ENCODE data around the gene PLPP6.

The PLPP6 gene

DNA sequence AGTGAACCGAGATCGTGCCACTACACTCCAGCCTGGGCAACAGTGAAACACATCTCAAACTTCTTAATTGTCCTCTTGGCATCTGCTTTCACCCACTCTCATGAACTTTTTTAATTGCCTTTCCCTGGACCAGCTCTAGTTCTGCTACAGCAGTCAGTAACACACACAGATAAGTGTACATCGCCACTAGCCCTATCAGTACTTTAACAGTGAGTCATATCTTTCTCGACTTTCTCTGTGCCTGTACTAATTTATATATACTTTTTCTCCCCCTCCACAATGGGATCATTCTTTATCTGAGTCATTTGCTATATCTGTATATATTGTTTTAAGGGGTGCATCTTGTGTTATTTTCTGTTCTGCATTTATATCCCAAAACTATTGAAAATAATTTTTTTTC, 24.0 kb downstream of the PLPP6 start:
- DNase-seq: no peak
- intact Hi-C loops (cut with DNase I): no loop called here

- intact Hi-C loops (cut with DNase I): no loop called here
- no peak for DNase-seq
Measured at GRCh38 chr9:4686584-4686983, 24.5 kb downstream of the PLPP6 start.

DNA sequence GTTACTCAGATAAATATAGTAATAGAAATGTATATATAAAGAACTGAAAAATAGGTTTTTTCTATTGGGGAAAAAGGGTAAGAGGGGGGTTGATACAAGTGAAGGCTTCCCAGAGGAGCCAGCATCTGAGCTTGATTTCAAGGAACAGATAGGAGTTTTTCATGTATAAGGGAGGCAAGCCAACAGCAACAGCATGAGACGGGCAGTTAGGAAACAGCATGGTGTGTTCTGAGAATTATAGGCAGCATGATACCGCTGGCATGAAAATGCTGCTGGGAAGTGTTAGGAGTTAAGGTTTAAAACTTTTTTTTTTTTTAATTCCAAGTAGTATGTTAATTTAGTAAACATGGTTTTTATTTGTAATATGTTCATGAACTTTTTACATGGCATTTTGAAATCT, 26.9 kb downstream of the PLPP6 start:
- intact Hi-C loops (cut with DNase I): no loop called here
- DNase-seq: no peak

DNA sequence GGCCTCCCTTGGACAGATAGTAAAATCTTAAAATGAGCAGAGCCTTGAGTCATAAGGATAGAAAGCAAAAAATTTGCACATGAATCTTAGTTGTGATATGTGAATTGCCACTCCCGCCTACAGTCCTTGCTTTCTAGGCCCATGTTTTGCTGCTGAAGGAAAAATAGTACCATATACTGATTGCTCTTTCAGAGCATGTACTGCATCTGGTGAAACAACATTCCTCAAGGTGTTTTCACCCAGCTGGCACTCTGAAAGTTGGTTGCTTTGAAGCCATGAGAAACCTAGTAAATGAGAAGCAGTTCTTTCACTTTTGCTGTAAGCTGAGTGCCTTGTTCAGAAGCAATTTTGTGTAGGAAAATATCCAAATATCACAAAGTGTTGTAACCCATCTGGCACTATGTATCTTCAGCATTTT, 27.6 kb downstream of the PLPP6 start:
- intact Hi-C loops (cut with DNase I): no loop called here
- no peak for DNase-seq

DNA sequence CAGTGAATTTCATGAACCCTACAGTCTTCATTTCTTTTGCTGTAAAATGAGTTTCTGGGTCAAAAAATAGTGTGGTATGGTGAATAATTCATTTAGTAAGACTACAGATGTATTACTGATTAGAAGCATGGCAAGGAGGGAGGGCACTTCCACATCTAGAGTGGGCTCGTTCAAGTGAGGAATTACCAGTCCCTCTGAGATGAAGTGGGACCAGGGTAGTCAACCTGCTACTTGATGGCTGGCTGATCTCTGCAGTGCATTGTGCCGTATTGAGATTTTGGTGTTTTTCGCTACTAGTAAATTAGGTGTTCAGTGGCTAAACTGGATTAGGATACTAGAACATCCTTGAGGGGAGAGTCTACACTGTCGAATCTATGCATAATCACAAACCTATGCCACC, 28.1 kb downstream of the PLPP6 start:
- DNase-seq: no peak
- intact Hi-C loops (cut with DNase I): no loop called here

GRCh38 chr9:4691795-4692194, 29.7 kb downstream of the PLPP6 start:
- DNase-seq: no peak
- intact Hi-C loops (cut with DNase I): no loop called here

DNA sequence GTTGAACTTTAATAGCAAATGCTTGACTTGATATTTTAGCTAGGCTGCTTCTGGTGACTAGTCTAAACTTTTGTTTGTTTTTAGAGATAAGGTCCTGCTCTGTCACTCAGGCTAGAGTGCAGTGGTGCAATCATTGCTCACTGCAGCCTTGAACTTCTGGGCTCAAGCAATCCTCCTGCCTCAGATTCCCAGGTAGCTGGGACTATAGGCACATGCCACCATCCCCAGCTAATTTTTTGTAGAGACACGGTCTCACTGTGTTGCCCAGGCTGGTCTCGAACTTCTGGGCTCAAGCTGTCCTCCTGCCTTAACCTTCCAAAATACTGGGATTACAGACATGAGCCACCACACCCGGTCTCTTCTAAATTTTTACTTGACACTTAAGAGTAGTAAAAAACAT, 38.0 kb downstream of the PLPP6 start:
- DNase-seq: no peak
- intact Hi-C loops (cut with DNase I): no loop called here

- DNase-seq: no peak
- intact Hi-C loops (cut with DNase I): no loop called here
Measured at GRCh38 chr9:4700932-4701331, 38.8 kb downstream of the PLPP6 start.

- intact Hi-C loops (cut with DNase I): no loop called here
- no peak for DNase-seq
Measured at GRCh38 chr9:4701526-4701925, 39.4 kb downstream of the PLPP6 start.

GRCh38 chr9:4704129-4704528, 42.0 kb downstream of the PLPP6 start:
- no peak for DNase-seq
- intact Hi-C loops (cut with DNase I): no loop called here

DNA sequence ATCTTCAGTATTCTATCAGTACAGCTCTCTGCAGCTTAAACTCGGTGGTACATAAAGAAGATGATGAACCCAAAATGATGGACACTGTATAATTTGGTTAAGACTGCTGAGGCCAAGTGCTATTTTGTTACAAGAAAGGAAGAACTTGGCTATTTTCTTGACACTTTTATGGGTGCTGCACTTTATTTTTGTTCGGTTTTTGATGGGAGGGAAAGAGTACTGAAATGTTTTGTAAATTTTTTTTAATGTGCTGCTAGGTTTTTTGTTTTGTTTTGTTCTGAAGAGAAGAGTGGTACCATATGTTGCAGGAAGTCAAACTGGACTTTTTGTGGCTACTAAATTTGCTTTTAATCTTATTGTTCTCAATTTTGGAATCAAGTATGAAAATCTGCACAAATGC, 43.9 kb downstream of the PLPP6 start:
- DNase-seq: no peak
- intact Hi-C loops (cut with DNase I): no loop called here

- no peak for DNase-seq
- intact Hi-C loops (cut with DNase I): no loop called here
Measured at GRCh38 chr9:4706971-4707622, 45.0 kb downstream of the PLPP6 start.

- no peak for DNase-seq
- intact Hi-C loops (cut with DNase I): no loop called here
Measured at GRCh38 chr9:4709380-4709779, 47.3 kb downstream of the PLPP6 start.

- DNase-seq: no peak
- intact Hi-C loops (cut with DNase I): no loop called here
Measured at GRCh38 chr9:4713849-4714248, 51.8 kb downstream of the PLPP6 start.

GRCh38 chr9:4714266-4715016, 52.3 kb downstream of the PLPP6 start:
- intact Hi-C loops (cut with DNase I): no loop called here
- no peak for DNase-seq
